Nephron progenitor cell (in vitro differentiated cells): ENCODE results near the gene MT1H.

ENCODE experiments used
- DNase-seq: peaks from one replicate; pipeline ENCODE4 v3.0.0; 2021
- H3K27ac Mint-ChIP-seq: 2 replicates; pipeline ENCODE4 v1.8.0; 2021; ENCODE audit warnings: mild to moderate bottlenecking, moderate library complexity, mixed read lengths
- H3K27me3 Mint-ChIP-seq: 2 replicates; pipeline ENCODE4 v1.8.0; 2021; ENCODE audit warnings: mild to moderate bottlenecking, low read depth, mixed read lengths; ENCODE audit not compliant: poor library complexity
- H3K36me3 Mint-ChIP-seq: 2 replicates; pipeline ENCODE4 v1.8.0; 2021; ENCODE audit warnings: low read depth, mixed read lengths
- H3K4me1 Mint-ChIP-seq: 2 replicates; pipeline ENCODE4 v1.8.0; 2021; ENCODE audit warnings: mixed read lengths
- H3K4me3 Mint-ChIP-seq: 2 replicates; pipeline ENCODE4 v1.8.0; 2021; ENCODE audit warnings: mild to moderate bottlenecking, moderate library complexity, mixed read lengths
- H3K9me3 Mint-ChIP-seq: 2 replicates; pipeline ENCODE4 v1.8.0; 2021; ENCODE audit warnings: mild to moderate bottlenecking, moderate library complexity, mixed read lengths
- TF ChIP-seq, protein P1 (sequence below): fragments of 200-600 bp; sonication (generic); IDR thresholded peaks from 2 replicates; pipeline ENCODE4 v1.5.0; 2021; ENCODE audit warnings: antibody characterized with exemption

Gene MT1H

DNA sequence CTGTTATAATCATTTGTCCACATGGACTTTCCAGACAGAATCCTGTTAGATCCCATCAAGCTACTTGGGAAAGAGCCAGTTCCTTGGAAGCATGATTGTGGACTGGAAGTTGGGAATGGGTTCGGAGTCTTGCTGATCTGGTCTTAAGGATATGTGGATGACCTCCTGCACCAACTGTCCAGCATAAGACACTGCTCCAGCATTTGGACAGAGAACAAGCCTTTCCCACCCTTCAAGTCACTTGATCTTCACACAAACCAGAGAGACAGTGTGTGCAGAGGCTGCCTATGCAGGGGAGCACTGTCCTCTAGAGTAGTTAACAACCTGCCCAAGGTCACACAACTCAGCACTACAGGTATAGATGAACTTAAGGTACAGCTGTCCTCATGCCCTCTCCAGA lies 23.8 kb upstream of the MT1H start:
- TF ChIP-seq, protein P1, sequence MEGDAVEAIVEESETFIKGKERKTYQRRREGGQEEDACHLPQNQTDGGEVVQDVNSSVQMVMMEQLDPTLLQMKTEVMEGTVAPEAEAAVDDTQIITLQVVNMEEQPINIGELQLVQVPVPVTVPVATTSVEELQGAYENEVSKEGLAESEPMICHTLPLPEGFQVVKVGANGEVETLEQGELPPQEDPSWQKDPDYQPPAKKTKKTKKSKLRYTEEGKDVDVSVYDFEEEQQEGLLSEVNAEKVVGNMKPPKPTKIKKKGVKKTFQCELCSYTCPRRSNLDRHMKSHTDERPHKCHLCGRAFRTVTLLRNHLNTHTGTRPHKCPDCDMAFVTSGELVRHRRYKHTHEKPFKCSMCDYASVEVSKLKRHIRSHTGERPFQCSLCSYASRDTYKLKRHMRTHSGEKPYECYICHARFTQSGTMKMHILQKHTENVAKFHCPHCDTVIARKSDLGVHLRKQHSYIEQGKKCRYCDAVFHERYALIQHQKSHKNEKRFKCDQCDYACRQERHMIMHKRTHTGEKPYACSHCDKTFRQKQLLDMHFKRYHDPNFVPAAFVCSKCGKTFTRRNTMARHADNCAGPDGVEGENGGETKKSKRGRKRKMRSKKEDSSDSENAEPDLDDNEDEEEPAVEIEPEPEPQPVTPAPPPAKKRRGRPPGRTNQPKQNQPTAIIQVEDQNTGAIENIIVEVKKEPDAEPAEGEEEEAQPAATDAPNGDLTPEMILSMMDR, result no peak
- Mint-ChIP-seq H3K4me1 (peaks cover 8% of the 10 kb centered on the region), H3K4me3 (no peak overlapping the region), H3K9me3 (no peaks in the 10 kb centered on the region), H3K36me3 (no peaks in the 10 kb centered on the region), H3K27ac (no peak overlapping the region), H3K27me3 (peaks cover 100% of the 10 kb centered on the region)
- DNase-seq, result no peak

DNA sequence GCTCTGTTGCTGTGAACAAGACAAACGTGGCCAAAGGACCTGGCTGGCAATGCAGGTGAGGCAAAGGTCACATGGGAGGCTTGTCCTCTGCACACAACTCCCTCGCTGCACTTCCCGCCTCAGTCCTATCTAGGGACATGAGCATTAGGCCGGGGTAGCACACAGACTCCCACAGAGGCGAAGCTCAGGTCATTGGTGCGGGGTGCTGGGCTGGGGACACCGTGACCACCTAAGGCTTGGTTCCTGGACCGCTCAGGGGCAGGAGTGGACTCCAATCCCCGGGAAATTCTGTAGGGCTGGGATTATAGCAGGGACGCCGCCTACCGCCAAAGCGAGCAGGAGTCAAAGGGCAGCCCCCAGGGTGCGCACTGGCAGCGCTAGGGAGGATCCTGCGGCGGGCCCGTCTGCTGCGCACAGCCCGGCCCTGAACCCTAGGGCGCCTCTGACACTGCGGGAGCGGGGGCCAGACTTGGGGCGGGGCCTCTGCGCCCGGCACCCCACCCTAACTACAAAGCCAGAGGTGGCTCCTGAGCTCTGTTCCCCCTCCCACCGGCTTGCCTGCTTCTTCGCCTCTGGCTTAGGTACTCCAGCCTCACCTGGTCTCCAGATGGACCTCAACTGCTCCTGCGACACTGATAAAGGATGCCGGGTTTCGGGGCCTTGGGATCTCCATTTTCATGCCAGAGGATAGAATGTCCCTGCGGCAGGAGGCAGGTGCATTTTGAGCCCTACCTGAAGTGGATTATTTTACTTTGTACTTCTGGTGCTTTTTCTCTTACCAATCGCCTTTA lies 21.8 kb upstream of the MT1H start:
- TF ChIP-seq, protein P1, result no peak
- H3K27me3 Mint-ChIP-seq, result peaks cover 100% of the 10 kb centered on the region
- H3K36me3 Mint-ChIP-seq, result no peaks in the 10 kb centered on the region
- H3K9me3 Mint-ChIP-seq, result no peaks in the 10 kb centered on the region
- H3K4me3 Mint-ChIP-seq, result no peak overlapping the region
- peaks cover 6% of the 10 kb centered on the region for H3K4me1 Mint-ChIP-seq
- no peak overlapping the region for H3K27ac Mint-ChIP-seq
- DNase-seq, result peak; percentile 39

DNA sequence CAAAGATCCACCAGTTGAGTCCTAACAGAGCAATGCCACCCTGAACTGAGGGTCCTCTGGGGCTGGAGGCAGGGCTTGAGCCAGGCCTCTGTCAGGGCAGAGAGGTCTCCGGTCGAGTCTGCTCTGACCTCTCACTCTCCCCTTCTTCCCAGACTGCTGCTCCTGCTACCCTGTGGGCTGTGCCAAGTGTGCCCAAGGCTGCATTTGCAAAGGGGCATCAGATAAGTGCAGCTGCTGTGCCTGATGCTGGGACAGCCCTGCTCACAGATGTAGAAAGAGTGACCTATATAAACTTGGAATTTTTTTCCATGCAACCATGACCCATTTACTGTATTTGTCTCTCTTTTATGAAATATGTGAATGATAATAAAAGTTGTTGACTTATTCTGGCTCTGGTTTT lies 20.3 kb upstream of the MT1H start:
- Mint-ChIP-seq H3K36me3 (no peaks in the 10 kb centered on the region), H3K9me3 (no peaks in the 10 kb centered on the region), H3K27ac (no peak overlapping the region), H3K27me3 (peaks cover 100% of the 10 kb centered on the region), H3K4me1 (no peaks in the 10 kb centered on the region), H3K4me3 (no peak overlapping the region)
- DNase-seq, result no peak
- TF ChIP-seq, protein P1, result no peak

GRCh38 chr16:56649820-56650219 lies 19.8 kb upstream of the MT1H start:
- Mint-ChIP-seq H3K4me1 (no peaks in the 10 kb centered on the region), H3K36me3 (no peaks in the 10 kb centered on the region), H3K27ac (no peak overlapping the region), H3K4me3 (no peak overlapping the region), H3K27me3 (peaks cover 100% of the 10 kb centered on the region), H3K9me3 (no peaks in the 10 kb centered on the region)
- TF ChIP-seq, protein P1, result no peak
- DNase-seq, result no peak

- TF ChIP-seq, protein P1, result no peak
- Mint-ChIP-seq H3K36me3 (no peaks in the 10 kb centered on the region), H3K9me3 (no peaks in the 10 kb centered on the region), H3K4me3 (no peak within 1 kb of the TSS), H3K4me1 (no peaks in the 10 kb centered on the region), H3K27me3 (peaks cover 100% of the 10 kb centered on the region), H3K27ac (no peak within 1 kb of the TSS)
- DNase-seq, result no peak
Measured at GRCh38 chr16:56651586-56651985, 18.0 kb upstream of the MT1H start, which contains the start of gene MT1B. Gene MT1B, plus strand, starts transcription at chr16:56651886. Its CDS starts 68 bp downstream, at chr16:56651954.

DNA sequence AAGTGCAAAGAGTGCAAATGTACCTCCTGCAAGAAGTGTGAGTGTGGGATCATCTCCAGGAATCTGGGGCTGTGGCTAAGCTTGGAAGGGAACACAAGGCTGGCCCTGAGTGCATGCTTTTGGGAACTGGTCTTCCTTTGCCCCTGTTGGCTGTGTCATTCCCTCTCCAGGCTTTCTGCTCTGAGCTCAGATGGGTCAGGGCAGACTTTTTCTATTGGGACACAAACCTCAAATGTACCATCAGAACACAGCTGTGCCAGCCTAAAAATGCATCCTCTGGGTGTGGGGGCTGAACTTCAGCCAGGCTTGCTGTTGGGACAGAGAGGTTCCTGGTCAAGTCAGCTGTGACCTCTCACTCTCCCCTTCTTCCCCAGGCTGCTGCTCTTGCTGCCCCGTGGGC lies 17.0 kb upstream of the MT1H start:
- Mint-ChIP-seq H3K4me3 (no peak overlapping the region), H3K9me3 (no peaks in the 10 kb centered on the region), H3K27ac (no peak overlapping the region), H3K36me3 (no peaks in the 10 kb centered on the region), H3K27me3 (peaks cover 100% of the 10 kb centered on the region), H3K4me1 (peaks cover 4% of the 10 kb centered on the region)
- TF ChIP-seq, protein P1, result no peak
- DNase-seq, result no peak
